Measurements from ENCODE around the gene LANCL2. TPM values are rescaled to one million over a fixed set of nuclear protein-coding genes. Genes with fewer than 3 reads are reported as not detected.
"Not testable (repeated sequence)": the region's sequence is repeated elsewhere in the genome, so short reads cannot be mapped to it uniquely, and the experiment has no call there.

Gene LANCL2
- total RNA-seq, 5 donors from 2014 or later (not counting 1 experiment from before 2014, with no cell fraction given), result 5.0 to 6.4 (median 6.1) TPM

GRCh38 chr7:55387062-55387965, 22.2 kb downstream of the LANCL2 start:
- H3K36me3 ChIP-seq (ENCODE audit: control insufficient read depth in 2 of 2, extremely low read depth in 1 of 2, insufficient read depth in 1 of 2, low read length in 1 of 2), result peaks cover 0 to 2% of the 10 kb centered on the region in 2 donors
- Mint-ChIP-seq H3K36me3 (peaks cover 27% of the 10 kb centered on the region), H3K9me3 (peaks cover 20 to 36% (median 21%) of the 10 kb centered on the region in 3 donors), H3K4me1 (peaks cover 0 to 4% (median 0%) of the 10 kb centered on the region in 3 donors), H3K27me3 (no peaks in the 10 kb centered on the region), H3K4me3 (no peak overlapping the region), H3K27ac (no peak overlapping the region)
- no peaks in the 10 kb centered on the region for H3K9me3 ChIP-seq
- ChIA-PET CTCF (no interaction called here), POLR2A (interaction anchor here in 1 of 2 donors (0.6 kb wide), 1 partner anchor 13 kb away, joined by 3 read pairs; no protein-coding TSS in a partner anchor)
- H3K4me1 ChIP-seq (ENCODE audit: control insufficient read depth in 1 of 2, extremely low read depth in 1 of 2, insufficient read depth in 2 of 2, low read length in 2 of 2), result no peaks in the 10 kb centered on the region
- no peak overlapping the region for H3K27ac ChIP-seq (ENCODE audit: low read length)
- ATAC-seq (replicated peaks in 1 of 4), result no peak
- H3K4me3 ChIP-seq (ENCODE audit: control insufficient read depth in 1 of 2, extremely low read depth in 1 of 2, low read length in 1 of 2), result no peak overlapping the region
- no peaks in the 10 kb centered on the region for H3K27me3 ChIP-seq (replicated peaks in 1 of 2; ENCODE audit: control insufficient read depth in 2 of 2, extremely low read depth in 1 of 2, insufficient read depth in 2 of 2, low read length in 1 of 2)
- DNase-seq, result no peak
- WGBS (ENCODE audit: insufficient coverage), result 32% methylated on average over 3 of the region's 7 CpGs

- POLR2A ChIA-PET, result no interaction called here
- Mint-ChIP-seq H3K4me1 (no peaks in the 10 kb centered on the region), H3K27me3 (no peaks in the 10 kb centered on the region), H3K27ac (no peak overlapping the region), H3K4me3 (no peak overlapping the region), H3K36me3 (peaks cover 11% of the 10 kb centered on the region), H3K9me3 (no peaks in the 10 kb centered on the region)
- H3K27ac ChIP-seq (ENCODE audit: low read length), result no peak overlapping the region
- 97% methylated on average over 8 of the region's 11 CpGs for WGBS (ENCODE audit: insufficient coverage)
- ATAC-seq (replicated peaks in 1 of 4) (no peak), DNase-seq (no peak)
- H3K27me3 ChIP-seq (replicated peaks in 1 of 2; ENCODE audit: control insufficient read depth in 2 of 2, extremely low read depth in 1 of 2, insufficient read depth in 2 of 2, low read length in 1 of 2), result no peaks in the 10 kb centered on the region
- H3K36me3 ChIP-seq (ENCODE audit: control insufficient read depth in 2 of 2, extremely low read depth in 1 of 2, insufficient read depth in 1 of 2, low read length in 1 of 2), result peaks cover 0 to 8% of the 10 kb centered on the region in 2 donors
- H3K4me3 ChIP-seq (ENCODE audit: control insufficient read depth in 1 of 2, extremely low read depth in 1 of 2, low read length in 1 of 2), result no peak overlapping the region
- no peaks in the 10 kb centered on the region for H3K4me1 ChIP-seq (ENCODE audit: control insufficient read depth in 1 of 2, extremely low read depth in 1 of 2, insufficient read depth in 2 of 2, low read length in 2 of 2)
- CTCF ChIA-PET, result interaction anchor here in 1 of 2 donors (1.6 kb wide), 1 partner anchor 18 kb away, joined by 5 read pairs; no protein-coding TSS in a partner anchor
- H3K9me3 ChIP-seq, result no peaks in the 10 kb centered on the region
Measured at GRCh38 chr7:55396233-55396785, 31.2 kb downstream of the LANCL2 start.

GRCh38 chr7:55397617-55398016, 32.5 kb downstream of the LANCL2 start:
- Mint-ChIP-seq H3K4me3 (no peak overlapping the region), H3K27ac (no peak overlapping the region), H3K9me3 (no peaks in the 10 kb centered on the region), H3K4me1 (no peaks in the 10 kb centered on the region), H3K36me3 (peaks cover 11% of the 10 kb centered on the region), H3K27me3 (no peaks in the 10 kb centered on the region)
- WGBS (ENCODE audit: insufficient coverage), result no CpG with 5 or more reads among the region's 3 CpGs
- ChIA-PET CTCF (interaction anchor here in 1 of 2 donors (0.6 kb wide), 1 partner anchor 138 kb away, joined by 3 read pairs; no protein-coding TSS in a partner anchor), POLR2A (interaction anchor here in 1 of 2 donors (0.6 kb wide), 1 partner anchor 32 kb away, joined by 4 read pairs; no protein-coding TSS in a partner anchor)
- DNase-seq (no peak), ATAC-seq (replicated peaks in 1 of 4) (no peak)
- Histone ChIP-seq H3K4me3 (ENCODE audit: control insufficient read depth in 1 of 2, extremely low read depth in 1 of 2, low read length in 1 of 2) (no peak overlapping the region), H3K36me3 (ENCODE audit: control insufficient read depth in 2 of 2, extremely low read depth in 1 of 2, insufficient read depth in 1 of 2, low read length in 1 of 2) (peaks cover 0 to 6% of the 10 kb centered on the region in 2 donors), H3K9me3 (no peaks in the 10 kb centered on the region), H3K4me1 (ENCODE audit: control insufficient read depth in 1 of 2, extremely low read depth in 1 of 2, insufficient read depth in 2 of 2, low read length in 2 of 2) (no peaks in the 10 kb centered on the region), H3K27ac (ENCODE audit: low read length) (no peak overlapping the region), H3K27me3 (replicated peaks in 1 of 2; ENCODE audit: control insufficient read depth in 2 of 2, extremely low read depth in 1 of 2, insufficient read depth in 2 of 2, low read length in 1 of 2) (no peaks in the 10 kb centered on the region)

GRCh38 chr7:55400191-55400590, 35.1 kb downstream of the LANCL2 start:
- Mint-ChIP-seq H3K9me3 (no peaks in the 10 kb centered on the region), H3K27me3 (no peaks in the 10 kb centered on the region), H3K4me3 (no peak overlapping the region), H3K36me3 (peaks cover 19% of the 10 kb centered on the region), H3K27ac (no peak overlapping the region), H3K4me1 (no peaks in the 10 kb centered on the region)
- ChIA-PET POLR2A (interaction anchor here in 1 of 2 donors (0.5 kb wide), 1 partner anchor 133 kb away, joined by 3 read pairs; no protein-coding TSS in a partner anchor), CTCF (interaction anchor here in 1 of 2 donors (1.0 kb wide), 1 partner anchor 124 kb away, joined by 4 read pairs; no protein-coding TSS in a partner anchor)
- Histone ChIP-seq H3K36me3 (ENCODE audit: control insufficient read depth in 2 of 2, extremely low read depth in 1 of 2, insufficient read depth in 1 of 2, low read length in 1 of 2) (peaks cover 0 to 4% of the 10 kb centered on the region in 2 donors), H3K4me1 (ENCODE audit: control insufficient read depth in 1 of 2, extremely low read depth in 1 of 2, insufficient read depth in 2 of 2, low read length in 2 of 2) (no peaks in the 10 kb centered on the region), H3K27ac (ENCODE audit: low read length) (no peak overlapping the region), H3K9me3 (no peaks in the 10 kb centered on the region), H3K4me3 (ENCODE audit: control insufficient read depth in 1 of 2, extremely low read depth in 1 of 2, low read length in 1 of 2) (no peak overlapping the region), H3K27me3 (replicated peaks in 1 of 2; ENCODE audit: control insufficient read depth in 2 of 2, extremely low read depth in 1 of 2, insufficient read depth in 2 of 2, low read length in 1 of 2) (no peaks in the 10 kb centered on the region)
- DNase-seq (no peak), ATAC-seq (replicated peaks in 1 of 4) (no peak)
- WGBS (ENCODE audit: insufficient coverage), result no CpG with 5 or more reads among the region's 2 CpGs

GRCh38 chr7:55402506-55402905, 37.4 kb downstream of the LANCL2 start:
- H3K27me3 Mint-ChIP-seq; CTCF ChIA-PET; H3K9me3 Mint-ChIP-seq; H3K27ac Mint-ChIP-seq; H3K27ac ChIP-seq (ENCODE audit: low read length); H3K4me3 Mint-ChIP-seq; H3K36me3 ChIP-seq (ENCODE audit: control insufficient read depth in 2 of 2, extremely low read depth in 1 of 2, insufficient read depth in 1 of 2, low read length in 1 of 2); H3K27me3 ChIP-seq (replicated peaks in 1 of 2; ENCODE audit: control insufficient read depth in 2 of 2, extremely low read depth in 1 of 2, insufficient read depth in 2 of 2, low read length in 1 of 2); H3K4me1 ChIP-seq (ENCODE audit: control insufficient read depth in 1 of 2, extremely low read depth in 1 of 2, insufficient read depth in 2 of 2, low read length in 2 of 2); H3K4me1 Mint-ChIP-seq; H3K9me3 ChIP-seq; POLR2A ChIA-PET; ATAC-seq (replicated peaks in 1 of 4); H3K4me3 ChIP-seq (ENCODE audit: control insufficient read depth in 1 of 2, extremely low read depth in 1 of 2, low read length in 1 of 2); DNase-seq: not testable (repeated sequence)
- no CpG with 5 or more reads among the region's 35 CpGs for WGBS (ENCODE audit: insufficient coverage)
- H3K36me3 Mint-ChIP-seq, result peaks cover 23% of the 10 kb centered on the region

GRCh38 chr7:55405856-55406541, 40.9 kb downstream of the LANCL2 start:
- H3K4me1 Mint-ChIP-seq, result no peaks in the 10 kb centered on the region
- WGBS (ENCODE audit: insufficient coverage), result 95% methylated on average over 16 of the region's 16 CpGs
- CTCF ChIA-PET, result interaction anchor here in 1 of 2 donors (0.7 kb wide), 1 partner anchor 34 kb away, joined by 8 read pairs; no protein-coding TSS in a partner anchor
- H3K4me3 Mint-ChIP-seq, result no peak overlapping the region
- H3K9me3 ChIP-seq, result no peaks in the 10 kb centered on the region
- H3K4me1 ChIP-seq (ENCODE audit: control insufficient read depth in 1 of 2, extremely low read depth in 1 of 2, insufficient read depth in 2 of 2, low read length in 2 of 2), result no peaks in the 10 kb centered on the region
- peaks cover 21% of the 10 kb centered on the region for H3K36me3 Mint-ChIP-seq
- no peak for ATAC-seq (replicated peaks in 1 of 4)
- H3K4me3 ChIP-seq (ENCODE audit: control insufficient read depth in 1 of 2, extremely low read depth in 1 of 2, low read length in 1 of 2), result no peak overlapping the region
- H3K27ac ChIP-seq (ENCODE audit: low read length), result no peak overlapping the region
- POLR2A ChIA-PET, result no interaction called here
- no peak for DNase-seq
- H3K27ac Mint-ChIP-seq, result no peak overlapping the region
- no peaks in the 10 kb centered on the region for H3K27me3 ChIP-seq (replicated peaks in 1 of 2; ENCODE audit: control insufficient read depth in 2 of 2, extremely low read depth in 1 of 2, insufficient read depth in 2 of 2, low read length in 1 of 2)
- H3K36me3 ChIP-seq (ENCODE audit: control insufficient read depth in 2 of 2, extremely low read depth in 1 of 2, insufficient read depth in 1 of 2, low read length in 1 of 2), result peaks cover 0 to 14% of the 10 kb centered on the region in 2 donors
- H3K9me3 Mint-ChIP-seq, result no peaks in the 10 kb centered on the region
- no peaks in the 10 kb centered on the region for H3K27me3 Mint-ChIP-seq

All from T-cell (primary cell).